HepG2 (cell line): ENCODE measurements around the gene TPRA1. TPM values are rescaled to one million over a fixed set of nuclear protein-coding genes. Genes with fewer than 3 reads are reported as not detected.

Experiments used
- ATF1 ChIP-seq: IDR thresholded peaks from 2 replicates; pipeline ENCODE4 v1.6.1; 2016; ENCODE audit warnings: mild to moderate bottlenecking, control low read depth
- CREB3 ChIP-seq: sonication (generic); formaldehyde crosslinking; IDR thresholded peaks from 2 replicates; pipeline ENCODE4 v1.5.0; 2020; ENCODE audit warnings: missing genetic modification reagents
- EEA1 ChIP-seq: sonication (generic); formaldehyde crosslinking; IDR thresholded peaks from 2 replicates; pipeline ENCODE4 v1.5.1; 2020; ENCODE audit warnings: mild to moderate bottlenecking, missing genetic modification reagents, borderline replicate concordance
- EED ChIP-seq: sonication (generic); formaldehyde crosslinking; IDR thresholded peaks from 2 replicates; pipeline ENCODE4 v1.5.0; 2020; ENCODE audit warnings: mild to moderate bottlenecking, missing genetic modification reagents
- ELK4 ChIP-seq: sonication (generic); formaldehyde crosslinking; IDR thresholded peaks from 2 replicates; pipeline ENCODE4 v1.9.0; 2021; ENCODE audit warnings: missing genetic modification reagents, borderline replicate concordance
- ERF ChIP-seq: IDR thresholded peaks from 2 replicates; pipeline ENCODE4 v1.6.1; 2018; ENCODE audit warnings: missing biosample characterization, missing genetic modification reagents
- ESRRA ChIP-seq: sonication (generic); formaldehyde crosslinking; IDR thresholded peaks from 2 replicates; pipeline ENCODE4 v1.5.1; 2020; ENCODE audit warnings: mild to moderate bottlenecking, low read depth, missing genetic modification reagents
- FOXJ3 ChIP-seq: sonication (generic); formaldehyde crosslinking; IDR thresholded peaks from 2 replicates; pipeline ENCODE4 v1.4.0; 2020; ENCODE audit warnings: missing genetic modification reagents, mild to moderate bottlenecking, borderline replicate concordance
- GMEB2 ChIP-seq: IDR thresholded peaks from 2 replicates; pipeline ENCODE4 v1.6.1; 2016; ENCODE audit warnings: missing biosample characterization, missing genetic modification reagents, low read depth
- HMG20B ChIP-seq: conservative IDR thresholded peaks from 2 replicates; pipeline ENCODE4 v1.6.1; 2016; ENCODE audit warnings: missing genetic modification reagents, missing compliant biosample characterization
- LCORL ChIP-seq, 2 experiments: fragments of 450-650 bp in 1 of 2; sonication (generic) in 1 of 2; formaldehyde crosslinking in 1 of 2; IDR thresholded peaks; 2 replicates each; pipeline versions ENCODE4 v1.5.0 to v1.6.1; 2017 to 2020; ENCODE audit warnings: antibody characterized with exemption in 1 of 2, missing genetic modification reagents in 1 of 2
- MATR3 ChIP-seq: sonication (generic); formaldehyde crosslinking; IDR thresholded peaks from 2 replicates; pipeline ENCODE4 v1.4.0; 2020; ENCODE audit warnings: missing genetic modification reagents
- MIER3 ChIP-seq: IDR thresholded peaks from 2 replicates; pipeline ENCODE4 v1.6.1; 2016; ENCODE audit warnings: missing compliant biosample characterization, borderline replicate concordance
- MYNN ChIP-seq: sonication (generic); formaldehyde crosslinking; IDR thresholded peaks from 2 replicates; pipeline ENCODE4 v1.4.0; 2020; ENCODE audit warnings: mild to moderate bottlenecking, low read depth, missing genetic modification reagents
- PTBP1 ChIP-seq: fragments of 200-400 bp; formaldehyde crosslinking; IDR thresholded peaks from 2 replicates; pipeline ENCODE4 v1.6.1; 2018; ENCODE audit warnings: low read length, low read depth; ENCODE audit not compliant: poor library complexity, severe bottlenecking
- RCOR2 ChIP-seq: IDR thresholded peaks from 2 replicates; pipeline ENCODE4 v1.6.1; 2016; ENCODE audit warnings: missing biosample characterization, missing genetic modification reagents
- SMC3 ChIP-seq: IDR thresholded peaks from 2 replicates; pipeline ENCODE4 v1.6.1; 2011; ENCODE audit warnings: low read length, improper control_type of control experiment
- SPEN ChIP-seq: sonication (generic); formaldehyde crosslinking; IDR thresholded peaks from 2 replicates; pipeline ENCODE4 v1.5.1; 2020; ENCODE audit warnings: low read depth, mild to moderate bottlenecking, missing genetic modification reagents
- SYNCRIP ChIP-seq: fragments of 200-400 bp; formaldehyde crosslinking; IDR thresholded peaks from 2 replicates; pipeline ENCODE4 v1.6.1; 2018; ENCODE audit warnings: mild to moderate bottlenecking, low read depth, low read length; ENCODE audit not compliant: insufficient read depth
- TBX2 ChIP-seq: sonication (generic); formaldehyde crosslinking; IDR thresholded peaks from 2 replicates; pipeline ENCODE4 v1.5.0; 2020; ENCODE audit warnings: missing genetic modification reagents, mild to moderate bottlenecking, borderline replicate concordance
- ZFP82 ChIP-seq: sonication (generic); formaldehyde crosslinking; IDR thresholded peaks from 2 replicates; pipeline ENCODE4 v1.5.1; 2020; ENCODE audit warnings: mild to moderate bottlenecking, missing genetic modification reagents, borderline replicate concordance
- ZNF143 ChIP-seq: sonication (generic); formaldehyde crosslinking; IDR thresholded peaks from 2 replicates; pipeline ENCODE4 v1.4.0; 2020; ENCODE audit warnings: missing genetic modification reagents
- ZNF335 ChIP-seq: sonication (generic); formaldehyde crosslinking; IDR thresholded peaks from 2 replicates; pipeline ENCODE4 v1.4.0; 2020; ENCODE audit warnings: missing genetic modification reagents
- ZNF570 ChIP-seq: sonication (generic); formaldehyde crosslinking; IDR thresholded peaks from 2 replicates; pipeline ENCODE4 v1.4.0; 2020; ENCODE audit warnings: mild to moderate bottlenecking, missing genetic modification reagents, borderline replicate concordance
- ZSCAN20 ChIP-seq: sonication (generic); formaldehyde crosslinking; IDR thresholded peaks from 2 replicates; pipeline ENCODE4 v1.4.0; 2020; ENCODE audit warnings: missing genetic modification reagents, mild to moderate bottlenecking, borderline replicate concordance
- polyA plus RNA-seq, 8 experiments: library from polyadenylated mRNA; depleted of rRNA in 3 of 8; stranded (reverse) in 7 of 8; unstranded in 1 of 8; fragments of >200 nt; fragmentation: Illumina TruSeq in 4 of 8; extraction: Trizol in 4 of 8; gene quantifications; 2 replicates each; pipeline versions ENCODE4 v1.2.1 to v1.2.3, GENCODE V29; 2011 to 2016; ENCODE audit warnings: low read depth in 4 of 8, missing spikeins in 1 of 8, mixed read lengths in 1 of 8; ENCODE audit not compliant: insufficient read depth in 1 of 8
- total RNA-seq, 5 experiments: library from RNA; depleted of rRNA; stranded (reverse); fragments of >200 nt; fragmentation: Illumina TruSeq; extraction: Trizol; gene quantifications; 2 replicates each; pipeline ENCODE4 v1.2.3, GENCODE V29; 2016; ENCODE audit warnings: low read depth in 1 of 5

TPRA1 gene
- total and polyA plus RNA-seq, 2 of the 13 experiments (the other 11 are each of a cell fraction or from before 2014, with no cell fraction given): 25.4 to 25.8 TPM

GRCh38 chr3:127590593-127591465, at the start of gene TPRA1 (continued):
- TF ChIP-seq MIER3 (CRISPR knock-in tag): peak; percentile 14; the same call in 1 of the 2 replicates
- peak; percentile 78 for TF ChIP-seq ZNF143 (CRISPR knock-in tag)
- TF ChIP-seq RCOR2 (CRISPR knock-in tag): no peak
- TF ChIP-seq TBX2: no peak
- peak; percentile 76; the same call in 1 of the 2 replicates for TF ChIP-seq ZNF335 (CRISPR knock-in tag)
- no peak for TF ChIP-seq SYNCRIP
- TF ChIP-seq MATR3 (CRISPR knock-in tag): no peak
- no peak for TF ChIP-seq EEA1 (CRISPR knock-in tag)
- peak; percentile 59; the same call in 1 of the 2 replicates for TF ChIP-seq ZFP82 (CRISPR knock-in tag)
- no peak for TF ChIP-seq ELK4 (CRISPR knock-in tag)
- no peak for TF ChIP-seq LCORL (IDR thresholded peaks at IDR 0.05)
- peak; percentile 23; the same call in 1 of the 2 replicates for TF ChIP-seq LCORL (CRISPR knock-in tag; IDR thresholded peaks at IDR 0.05)
- peak; percentile 71 for TF ChIP-seq ERF (CRISPR knock-in tag)
- no peak for TF ChIP-seq SMC3
- no peak for TF ChIP-seq ZNF570 (CRISPR knock-in tag)
- TF ChIP-seq MYNN (CRISPR knock-in tag): no peak
- no peak for TF ChIP-seq PTBP1
- TF ChIP-seq FOXJ3 (CRISPR knock-in tag): no peak; the same call in 1 of the 2 replicates
- TF ChIP-seq HMG20B: no peak
- TF ChIP-seq CREB3 (CRISPR knock-in tag): 0 out of 2 replicates have a peak, but pooled peaks have one; percentile 19
- TF ChIP-seq GMEB2 (CRISPR knock-in tag): 0 out of 2 replicates have a peak, but pooled peaks have one; percentile 12
- peak; percentile 36; the same call in 1 of the 2 replicates for TF ChIP-seq EED (CRISPR knock-in tag)
- no peak for TF ChIP-seq ZSCAN20 (CRISPR knock-in tag)
- no peak for TF ChIP-seq ATF1 (CRISPR knock-in tag)
- TF ChIP-seq ESRRA: 0 out of 2 replicates have a peak, but pooled peaks have one; percentile 16
- peak; percentile 46; the same call in 1 of the 2 replicates for TF ChIP-seq SPEN (CRISPR knock-in tag)
